ENCODE data around the gene WWOX.

GRCh38 chr16:78431701-78432100 lies 332.2 kb downstream of the WWOX start:
- TF ChIP-seq CTCF (IDR thresholded peaks at IDR 0.05) (no peak), POLR2A (IDR thresholded peaks at IDR 0.05) (no peak)
